ENCODE measurements around the gene METRN.
A peak's percentile ranks its signal among the peaks of the same experiment; 100 is the strongest.

METRN gene

DNA sequence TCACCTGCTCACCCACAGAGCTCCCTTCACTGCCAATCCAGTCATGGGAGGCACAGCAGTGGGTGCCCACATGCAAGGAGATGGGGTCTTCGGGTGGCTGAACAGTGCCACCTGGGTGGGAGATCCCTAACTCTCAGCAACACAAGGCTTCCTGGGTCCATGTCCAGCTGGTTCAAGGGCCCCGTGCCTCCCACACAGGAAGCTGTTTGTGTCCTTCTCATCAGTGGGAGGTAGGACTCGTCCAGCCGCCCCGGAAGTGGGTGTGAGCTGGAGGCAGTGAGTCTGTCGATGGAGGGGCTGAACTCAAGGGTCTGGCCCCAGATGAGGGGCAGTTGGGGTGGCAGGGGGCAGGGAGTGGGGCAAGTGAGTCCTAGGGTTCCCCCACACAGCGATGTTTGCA, 10.9 kb upstream of the METRN start (continued):
- TF ChIP-seq, protein P1, sequence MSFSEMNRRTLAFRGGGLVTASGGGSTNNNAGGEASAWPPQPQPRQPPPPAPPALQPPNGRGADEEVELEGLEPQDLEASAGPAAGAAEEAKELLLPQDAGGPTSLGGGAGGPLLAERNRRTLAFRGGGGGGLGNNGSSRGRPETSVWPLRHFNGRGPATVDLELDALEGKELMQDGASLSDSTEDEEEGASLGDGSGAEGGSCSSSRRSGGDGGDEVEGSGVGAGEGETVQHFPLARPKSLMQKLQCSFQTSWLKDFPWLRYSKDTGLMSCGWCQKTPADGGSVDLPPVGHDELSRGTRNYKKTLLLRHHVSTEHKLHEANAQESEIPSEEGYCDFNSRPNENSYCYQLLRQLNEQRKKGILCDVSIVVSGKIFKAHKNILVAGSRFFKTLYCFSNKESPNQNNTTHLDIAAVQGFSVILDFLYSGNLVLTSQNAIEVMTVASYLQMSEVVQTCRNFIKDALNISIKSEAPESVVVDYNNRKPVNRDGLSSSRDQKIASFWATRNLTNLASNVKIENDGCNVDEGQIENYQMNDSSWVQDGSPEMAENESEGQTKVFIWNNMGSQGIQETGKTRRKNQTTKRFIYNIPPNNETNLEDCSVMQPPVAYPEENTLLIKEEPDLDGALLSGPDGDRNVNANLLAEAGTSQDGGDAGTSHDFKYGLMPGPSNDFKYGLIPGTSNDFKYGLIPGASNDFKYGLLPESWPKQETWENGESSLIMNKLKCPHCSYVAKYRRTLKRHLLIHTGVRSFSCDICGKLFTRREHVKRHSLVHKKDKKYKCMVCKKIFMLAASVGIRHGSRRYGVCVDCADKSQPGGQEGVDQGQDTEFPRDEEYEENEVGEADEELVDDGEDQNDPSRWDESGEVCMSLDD (tag by site-specific recombination; IDR thresholded peaks at IDR 0.05): no peak
- peak; percentile 70 for TF ChIP-seq EGR2 (tag by site-specific recombination; IDR thresholded peaks at IDR 0.05; ENCODE audit: low read depth)
- peak; percentile 21; the same call in 1 of the 2 replicates for TF ChIP-seq GLIS1 (tag by site-specific recombination; IDR thresholded peaks at IDR 0.05)
- TF ChIP-seq ZNF23 (tag by site-specific recombination; IDR thresholded peaks at IDR 0.05; ENCODE audit: borderline replicate concordance): no peak
- TF ChIP-seq, protein P2, sequence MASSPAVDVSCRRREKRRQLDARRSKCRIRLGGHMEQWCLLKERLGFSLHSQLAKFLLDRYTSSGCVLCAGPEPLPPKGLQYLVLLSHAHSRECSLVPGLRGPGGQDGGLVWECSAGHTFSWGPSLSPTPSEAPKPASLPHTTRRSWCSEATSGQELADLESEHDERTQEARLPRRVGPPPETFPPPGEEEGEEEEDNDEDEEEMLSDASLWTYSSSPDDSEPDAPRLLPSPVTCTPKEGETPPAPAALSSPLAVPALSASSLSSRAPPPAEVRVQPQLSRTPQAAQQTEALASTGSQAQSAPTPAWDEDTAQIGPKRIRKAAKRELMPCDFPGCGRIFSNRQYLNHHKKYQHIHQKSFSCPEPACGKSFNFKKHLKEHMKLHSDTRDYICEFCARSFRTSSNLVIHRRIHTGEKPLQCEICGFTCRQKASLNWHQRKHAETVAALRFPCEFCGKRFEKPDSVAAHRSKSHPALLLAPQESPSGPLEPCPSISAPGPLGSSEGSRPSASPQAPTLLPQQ (tag by site-specific recombination; IDR thresholded peaks at IDR 0.05): no peak
- peak; percentile 80 for TF ChIP-seq ZFHX2 (tag by site-specific recombination; conservative IDR thresholded peaks at IDR 0.05)

DNA sequence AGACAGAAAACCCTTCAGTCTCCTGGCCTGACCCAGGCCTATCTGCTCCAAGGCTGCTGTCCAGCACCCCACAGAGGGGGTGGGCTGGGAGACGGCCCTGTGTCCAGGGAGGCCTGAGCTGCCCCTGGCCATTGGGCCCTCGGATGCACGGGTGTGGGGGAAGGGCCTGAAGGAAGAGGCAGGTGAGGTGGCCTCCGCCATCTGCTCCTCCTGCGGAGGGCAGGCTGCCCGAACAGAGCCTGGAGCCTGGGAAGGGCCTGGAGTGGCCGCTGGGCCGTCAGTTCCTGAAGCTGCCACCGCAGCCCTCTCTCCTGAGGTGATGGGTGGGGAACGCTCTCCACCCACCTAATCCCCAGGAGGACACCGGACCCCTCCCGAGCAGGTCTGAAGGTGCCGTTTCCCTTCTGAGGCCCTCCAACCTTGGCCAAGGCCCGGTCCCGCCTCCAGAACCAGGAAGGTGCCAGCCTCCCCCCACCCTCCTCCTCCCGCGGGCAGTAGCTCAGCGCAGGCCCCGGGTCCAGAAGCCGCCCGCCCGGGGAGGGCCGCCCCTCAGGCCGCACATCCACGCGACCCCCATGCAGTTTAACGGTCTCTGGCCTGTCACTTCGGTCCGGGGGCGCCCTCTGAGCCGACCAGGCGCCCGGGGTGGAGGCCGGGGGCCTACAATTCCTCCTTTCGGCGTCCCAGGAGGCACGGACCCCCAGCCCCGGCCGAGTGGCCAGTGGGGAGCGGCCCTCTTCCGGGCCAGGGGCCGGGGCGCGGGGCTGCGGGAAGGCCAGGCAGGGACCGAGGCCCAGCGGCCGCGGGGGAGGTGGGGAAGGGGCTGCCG, 10.2 kb upstream of the METRN start:
- no peak overlapping the region for H3K4me3 ChIP-seq (ENCODE audit: low read depth, low read length)
- H3K9me3 ChIP-seq (ENCODE audit: control insufficient read depth, insufficient read depth, low read depth, low read length): no peaks in the 10 kb centered on the region
- CTCF ChIA-PET: interaction anchor here (0.8 to 1.0 kb wide), 2 partner anchors 19 to 142 kb away, joined by 3 to 4 read pairs; no protein-coding TSS in a partner anchor
- POLR2A ChIA-PET: no interaction called here
- H3K36me3 ChIP-seq (ENCODE audit: control insufficient read depth in 2 of 2, insufficient read depth in 1 of 2, low read length in 2 of 2): no peaks in the 10 kb centered on the region
- H3K27ac ChIP-seq (ENCODE audit: extremely low read depth, low read depth, low read length): no peak overlapping the region
- peaks cover under 1% of the 10 kb centered on the region; the same call in 1 of the 2 replicates for H3K4me1 ChIP-seq (ENCODE audit: control insufficient read depth, insufficient read depth, low read length)
- no peak for TF ChIP-seq ZNF747 (tag by site-specific recombination; IDR thresholded peaks at IDR 0.05)
- TF ChIP-seq ZFP69B (tag by site-specific recombination; IDR thresholded peaks at IDR 0.05): no peak
- no peak for TF ChIP-seq ZNF510 (tag by site-specific recombination; IDR thresholded peaks at IDR 0.05; ENCODE audit: insufficient replicate concordance)
- TF ChIP-seq HOXC10 (CRISPR knock-in tag; IDR thresholded peaks at IDR 0.05): no peak
- no peak for TF ChIP-seq KLF10 (tag by site-specific recombination; IDR thresholded peaks at IDR 0.05)
- TF ChIP-seq ZNF501 (tag by site-specific recombination; IDR thresholded peaks at IDR 0.05): no peak
- TF ChIP-seq MYNN (tag by site-specific recombination; IDR thresholded peaks at IDR 0.05; ENCODE audit: borderline replicate concordance): no peak
- TF ChIP-seq ZNF335 (tag by site-specific recombination; conservative IDR thresholded peaks at IDR 0.05): peak; percentile 60
- TF ChIP-seq, protein P3, sequence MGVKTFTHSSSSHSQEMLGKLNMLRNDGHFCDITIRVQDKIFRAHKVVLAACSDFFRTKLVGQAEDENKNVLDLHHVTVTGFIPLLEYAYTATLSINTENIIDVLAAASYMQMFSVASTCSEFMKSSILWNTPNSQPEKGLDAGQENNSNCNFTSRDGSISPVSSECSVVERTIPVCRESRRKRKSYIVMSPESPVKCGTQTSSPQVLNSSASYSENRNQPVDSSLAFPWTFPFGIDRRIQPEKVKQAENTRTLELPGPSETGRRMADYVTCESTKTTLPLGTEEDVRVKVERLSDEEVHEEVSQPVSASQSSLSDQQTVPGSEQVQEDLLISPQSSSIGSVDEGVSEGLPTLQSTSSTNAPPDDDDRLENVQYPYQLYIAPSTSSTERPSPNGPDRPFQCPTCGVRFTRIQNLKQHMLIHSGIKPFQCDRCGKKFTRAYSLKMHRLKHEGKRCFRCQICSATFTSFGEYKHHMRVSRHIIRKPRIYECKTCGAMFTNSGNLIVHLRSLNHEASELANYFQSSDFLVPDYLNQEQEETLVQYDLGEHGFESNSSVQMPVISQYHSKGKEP (tag by site-specific recombination; IDR thresholded peaks at IDR 0.05): no peak
- TF ChIP-seq ZNF10 (tag by site-specific recombination; IDR thresholded peaks at IDR 0.05): no peak
- TF ChIP-seq SP2 (tag by site-specific recombination; IDR thresholded peaks at IDR 0.05): peak; percentile 40
- no peak for TF ChIP-seq ZNF548 (tag by site-specific recombination; IDR thresholded peaks at IDR 0.05)
- TF ChIP-seq, protein P4, sequence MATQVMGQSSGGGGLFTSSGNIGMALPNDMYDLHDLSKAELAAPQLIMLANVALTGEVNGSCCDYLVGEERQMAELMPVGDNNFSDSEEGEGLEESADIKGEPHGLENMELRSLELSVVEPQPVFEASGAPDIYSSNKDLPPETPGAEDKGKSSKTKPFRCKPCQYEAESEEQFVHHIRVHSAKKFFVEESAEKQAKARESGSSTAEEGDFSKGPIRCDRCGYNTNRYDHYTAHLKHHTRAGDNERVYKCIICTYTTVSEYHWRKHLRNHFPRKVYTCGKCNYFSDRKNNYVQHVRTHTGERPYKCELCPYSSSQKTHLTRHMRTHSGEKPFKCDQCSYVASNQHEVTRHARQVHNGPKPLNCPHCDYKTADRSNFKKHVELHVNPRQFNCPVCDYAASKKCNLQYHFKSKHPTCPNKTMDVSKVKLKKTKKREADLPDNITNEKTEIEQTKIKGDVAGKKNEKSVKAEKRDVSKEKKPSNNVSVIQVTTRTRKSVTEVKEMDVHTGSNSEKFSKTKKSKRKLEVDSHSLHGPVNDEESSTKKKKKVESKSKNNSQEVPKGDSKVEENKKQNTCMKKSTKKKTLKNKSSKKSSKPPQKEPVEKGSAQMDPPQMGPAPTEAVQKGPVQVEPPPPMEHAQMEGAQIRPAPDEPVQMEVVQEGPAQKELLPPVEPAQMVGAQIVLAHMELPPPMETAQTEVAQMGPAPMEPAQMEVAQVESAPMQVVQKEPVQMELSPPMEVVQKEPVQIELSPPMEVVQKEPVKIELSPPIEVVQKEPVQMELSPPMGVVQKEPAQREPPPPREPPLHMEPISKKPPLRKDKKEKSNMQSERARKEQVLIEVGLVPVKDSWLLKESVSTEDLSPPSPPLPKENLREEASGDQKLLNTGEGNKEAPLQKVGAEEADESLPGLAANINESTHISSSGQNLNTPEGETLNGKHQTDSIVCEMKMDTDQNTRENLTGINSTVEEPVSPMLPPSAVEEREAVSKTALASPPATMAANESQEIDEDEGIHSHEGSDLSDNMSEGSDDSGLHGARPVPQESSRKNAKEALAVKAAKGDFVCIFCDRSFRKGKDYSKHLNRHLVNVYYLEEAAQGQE (tag by site-specific recombination; IDR thresholded peaks at IDR 0.05): peak; percentile 94
- TF ChIP-seq, protein P5, sequence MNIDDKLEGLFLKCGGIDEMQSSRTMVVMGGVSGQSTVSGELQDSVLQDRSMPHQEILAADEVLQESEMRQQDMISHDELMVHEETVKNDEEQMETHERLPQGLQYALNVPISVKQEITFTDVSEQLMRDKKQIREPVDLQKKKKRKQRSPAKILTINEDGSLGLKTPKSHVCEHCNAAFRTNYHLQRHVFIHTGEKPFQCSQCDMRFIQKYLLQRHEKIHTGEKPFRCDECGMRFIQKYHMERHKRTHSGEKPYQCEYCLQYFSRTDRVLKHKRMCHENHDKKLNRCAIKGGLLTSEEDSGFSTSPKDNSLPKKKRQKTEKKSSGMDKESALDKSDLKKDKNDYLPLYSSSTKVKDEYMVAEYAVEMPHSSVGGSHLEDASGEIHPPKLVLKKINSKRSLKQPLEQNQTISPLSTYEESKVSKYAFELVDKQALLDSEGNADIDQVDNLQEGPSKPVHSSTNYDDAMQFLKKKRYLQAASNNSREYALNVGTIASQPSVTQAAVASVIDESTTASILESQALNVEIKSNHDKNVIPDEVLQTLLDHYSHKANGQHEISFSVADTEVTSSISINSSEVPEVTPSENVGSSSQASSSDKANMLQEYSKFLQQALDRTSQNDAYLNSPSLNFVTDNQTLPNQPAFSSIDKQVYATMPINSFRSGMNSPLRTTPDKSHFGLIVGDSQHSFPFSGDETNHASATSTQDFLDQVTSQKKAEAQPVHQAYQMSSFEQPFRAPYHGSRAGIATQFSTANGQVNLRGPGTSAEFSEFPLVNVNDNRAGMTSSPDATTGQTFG (tag by site-specific recombination; IDR thresholded peaks at IDR 0.05; ENCODE audit: borderline replicate concordance): no peak
- TF ChIP-seq GLIS2 (tag by site-specific recombination; IDR thresholded peaks at IDR 0.05): peak; percentile 43
- TF ChIP-seq, protein P6, sequence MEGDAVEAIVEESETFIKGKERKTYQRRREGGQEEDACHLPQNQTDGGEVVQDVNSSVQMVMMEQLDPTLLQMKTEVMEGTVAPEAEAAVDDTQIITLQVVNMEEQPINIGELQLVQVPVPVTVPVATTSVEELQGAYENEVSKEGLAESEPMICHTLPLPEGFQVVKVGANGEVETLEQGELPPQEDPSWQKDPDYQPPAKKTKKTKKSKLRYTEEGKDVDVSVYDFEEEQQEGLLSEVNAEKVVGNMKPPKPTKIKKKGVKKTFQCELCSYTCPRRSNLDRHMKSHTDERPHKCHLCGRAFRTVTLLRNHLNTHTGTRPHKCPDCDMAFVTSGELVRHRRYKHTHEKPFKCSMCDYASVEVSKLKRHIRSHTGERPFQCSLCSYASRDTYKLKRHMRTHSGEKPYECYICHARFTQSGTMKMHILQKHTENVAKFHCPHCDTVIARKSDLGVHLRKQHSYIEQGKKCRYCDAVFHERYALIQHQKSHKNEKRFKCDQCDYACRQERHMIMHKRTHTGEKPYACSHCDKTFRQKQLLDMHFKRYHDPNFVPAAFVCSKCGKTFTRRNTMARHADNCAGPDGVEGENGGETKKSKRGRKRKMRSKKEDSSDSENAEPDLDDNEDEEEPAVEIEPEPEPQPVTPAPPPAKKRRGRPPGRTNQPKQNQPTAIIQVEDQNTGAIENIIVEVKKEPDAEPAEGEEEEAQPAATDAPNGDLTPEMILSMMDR (tag by site-specific recombination; IDR thresholded peaks at IDR 0.05): no peak

All from HEK293 (cell line).